ENCODE data around the gene CYB5R2.

DNA sequence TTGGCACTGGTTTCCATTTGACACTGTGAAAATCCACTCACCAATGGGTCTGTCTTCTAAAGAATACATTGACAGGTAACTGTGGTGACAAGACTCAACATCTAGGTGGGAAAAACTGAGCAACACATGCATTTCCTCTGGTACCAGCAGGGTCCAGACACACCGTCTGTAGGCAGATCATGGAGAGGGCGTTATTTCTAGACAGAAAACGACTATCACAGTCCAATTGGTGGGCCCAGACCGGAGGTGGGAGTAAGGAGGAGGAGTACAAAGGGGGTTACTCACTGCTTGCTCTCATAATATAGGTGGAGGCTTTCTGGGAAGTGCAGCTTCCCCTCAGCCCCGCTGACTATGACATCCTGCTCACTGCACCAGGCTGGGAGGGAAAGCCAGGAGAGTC lies 23.1 kb upstream of the CYB5R2 start:
- TF ChIP-seq, protein P1, sequence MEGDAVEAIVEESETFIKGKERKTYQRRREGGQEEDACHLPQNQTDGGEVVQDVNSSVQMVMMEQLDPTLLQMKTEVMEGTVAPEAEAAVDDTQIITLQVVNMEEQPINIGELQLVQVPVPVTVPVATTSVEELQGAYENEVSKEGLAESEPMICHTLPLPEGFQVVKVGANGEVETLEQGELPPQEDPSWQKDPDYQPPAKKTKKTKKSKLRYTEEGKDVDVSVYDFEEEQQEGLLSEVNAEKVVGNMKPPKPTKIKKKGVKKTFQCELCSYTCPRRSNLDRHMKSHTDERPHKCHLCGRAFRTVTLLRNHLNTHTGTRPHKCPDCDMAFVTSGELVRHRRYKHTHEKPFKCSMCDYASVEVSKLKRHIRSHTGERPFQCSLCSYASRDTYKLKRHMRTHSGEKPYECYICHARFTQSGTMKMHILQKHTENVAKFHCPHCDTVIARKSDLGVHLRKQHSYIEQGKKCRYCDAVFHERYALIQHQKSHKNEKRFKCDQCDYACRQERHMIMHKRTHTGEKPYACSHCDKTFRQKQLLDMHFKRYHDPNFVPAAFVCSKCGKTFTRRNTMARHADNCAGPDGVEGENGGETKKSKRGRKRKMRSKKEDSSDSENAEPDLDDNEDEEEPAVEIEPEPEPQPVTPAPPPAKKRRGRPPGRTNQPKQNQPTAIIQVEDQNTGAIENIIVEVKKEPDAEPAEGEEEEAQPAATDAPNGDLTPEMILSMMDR (IDR thresholded peaks at IDR 0.05 in 8 of 11, conservative IDR thresholded peaks at IDR 0.05 in 3 of 11) = no peak
- TF ChIP-seq POLR2A (IDR thresholded peaks at IDR 0.05) = no peak
- TF ChIP-seq POLR2AphosphoS5 (IDR thresholded peaks at IDR 0.05) = no peak
